GM12801 (cell line): ENCODE results near the gene CAPN15.

Source experiments
- CTCF ChIP-seq: IDR thresholded peaks from one replicate; pipeline ENCODE4 v1.5.1; 2011; ENCODE audit warnings: control low read depth; ENCODE audit not compliant: insufficient read length; ENCODE audit errors: extremely low read depth

Gene CAPN15

GRCh38 chr16:578232-578869 is 50.8 kb downstream of the CAPN15 start:
- no peak for TF ChIP-seq CTCF

GRCh38 chr16:578870-579405 is 51.4 kb downstream of the CAPN15 start:
- TF ChIP-seq CTCF, result no peak

DNA sequence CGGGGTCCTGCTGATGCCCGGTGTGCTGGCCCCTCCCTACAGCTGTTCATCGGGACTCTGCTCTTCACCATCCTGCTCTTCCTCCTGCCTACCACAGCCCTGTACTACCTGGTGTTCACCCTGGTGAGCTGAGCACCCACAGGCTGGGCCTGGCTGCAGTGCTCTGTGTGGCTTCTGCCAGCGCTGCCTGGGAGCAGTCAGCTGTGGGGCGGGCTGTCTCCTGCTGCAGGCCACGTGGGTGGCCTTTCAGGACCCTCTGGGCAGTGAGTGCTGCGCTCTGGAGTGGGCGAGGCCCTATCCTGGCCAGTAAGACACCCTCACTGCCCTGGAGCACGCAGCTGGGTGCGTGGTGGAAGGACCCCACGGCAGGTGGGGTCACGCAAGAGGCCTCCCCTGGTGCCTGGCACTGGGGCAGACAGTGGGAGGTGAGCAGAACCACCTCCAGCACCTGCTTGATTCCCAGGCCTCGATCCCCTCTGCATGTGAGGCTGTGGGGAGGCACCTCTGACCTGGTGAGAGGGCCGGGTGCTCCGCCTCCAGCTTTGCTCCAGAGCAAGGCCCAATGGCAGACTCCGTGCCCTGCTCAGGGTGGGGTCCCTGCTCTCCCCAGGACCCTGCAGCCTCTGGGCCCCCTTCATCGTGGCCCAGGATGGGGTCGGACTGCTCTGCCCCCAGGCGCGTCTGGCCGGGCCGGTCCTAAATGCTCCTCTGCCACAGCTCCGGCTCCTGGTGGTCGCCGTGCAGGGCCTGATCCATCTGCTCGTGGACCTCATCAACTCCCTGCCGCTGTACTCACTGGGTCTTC is 52.8 kb downstream of the CAPN15 start:
- no peak for TF ChIP-seq CTCF

DNA sequence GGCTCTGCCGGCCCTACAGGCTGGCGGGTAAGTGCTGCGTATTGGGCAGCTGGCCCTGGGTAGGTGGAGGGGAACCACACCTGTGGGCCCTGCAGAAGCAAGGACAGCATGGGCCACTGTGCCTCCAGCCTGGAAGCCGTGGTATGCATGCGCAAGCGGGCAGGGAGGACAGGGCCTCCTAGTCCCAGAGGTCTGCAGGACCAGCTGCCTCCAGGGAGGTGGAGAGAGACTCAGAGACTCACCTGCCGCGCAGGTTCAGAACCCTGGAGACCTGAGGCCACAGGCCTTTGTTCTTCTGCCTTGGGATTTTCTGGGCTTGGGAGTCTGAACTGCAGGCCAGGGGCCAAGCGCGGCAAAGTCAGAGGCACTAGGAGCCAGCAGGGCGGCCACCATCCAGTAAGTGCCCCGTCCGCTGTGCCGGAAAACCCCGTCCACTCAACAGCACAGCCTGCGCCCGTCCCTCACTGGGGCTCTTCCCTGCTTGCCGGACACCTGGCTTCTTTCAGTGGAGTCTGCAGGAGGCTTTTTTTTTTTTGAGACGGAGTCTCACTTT is 53.5 kb downstream of the CAPN15 start:
- no peak for TF ChIP-seq CTCF

DNA sequence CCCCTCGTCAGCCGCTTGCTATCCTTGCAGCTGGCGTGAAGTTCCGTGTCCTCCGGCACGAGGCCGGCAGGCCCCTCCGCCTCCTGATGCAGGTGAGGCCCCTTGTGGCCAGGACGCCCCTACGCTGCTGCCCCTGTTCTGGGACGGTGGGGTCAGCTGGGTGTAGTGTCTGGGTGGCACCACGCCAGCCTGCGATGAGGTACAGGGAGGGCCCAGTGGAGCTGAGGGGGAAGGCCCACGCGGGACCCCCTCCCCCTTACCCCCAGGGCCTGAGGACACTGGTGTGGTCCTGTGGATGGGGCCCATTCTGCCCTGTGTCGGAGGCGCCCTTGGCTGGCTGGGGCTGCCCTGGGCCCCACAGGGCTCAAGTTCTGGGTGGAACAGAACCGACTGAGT is 54.7 kb downstream of the CAPN15 start:
- no peak for TF ChIP-seq CTCF

- TF ChIP-seq CTCF, result no peak
These were observed 55.3 kb downstream of the CAPN15 start for GRCh38 chr16:582614-583331.

DNA sequence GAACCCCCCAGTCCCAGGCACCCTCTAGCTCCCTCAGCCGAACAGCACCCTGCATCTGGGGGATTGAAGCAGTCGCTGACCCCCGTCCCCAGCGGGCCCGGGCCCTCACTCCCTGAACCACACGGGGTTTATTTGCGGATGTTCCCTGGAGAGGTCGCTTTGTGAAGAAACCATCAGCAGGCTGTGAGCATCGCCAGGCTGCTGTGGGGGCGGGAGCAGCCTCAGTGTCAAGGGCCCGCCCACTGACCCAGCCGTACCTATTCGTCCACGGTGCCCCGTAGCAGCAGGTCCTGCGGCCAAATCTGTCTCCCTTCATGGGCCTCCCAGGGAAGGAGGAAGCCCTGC is 55.9 kb downstream of the CAPN15 start:
- no peak for TF ChIP-seq CTCF
